GM21381 (cell line): Measurements from ENCODE around the gene SPR.
A peak's percentile ranks its signal among the peaks of the same experiment; 100 is the strongest.

Experiments used
- ATAC-seq: cut with Tn5 transposase; IDR thresholded peaks from one replicate; pipeline ENCODE4 v1.9.1; 2021; ENCODE audit warnings: mild to moderate bottlenecking, moderate library complexity; ENCODE audit not compliant: unreplicated experiment

SPR gene

GRCh38 chr2:72915320-72915906, 28.2 kb downstream of the SPR start:
- ATAC-seq: no peak

- ATAC-seq: peak; percentile 55
These were observed 28.9 kb downstream of the SPR start for GRCh38 chr2:72915907-72916742.

- ATAC-seq: peak; percentile 0
These were observed 29.5 kb downstream of the SPR start for GRCh38 chr2:72916743-72917137.

GRCh38 chr2:72917138-72917876, 30.1 kb downstream of the SPR start, which contains the start of gene EMX1:
Gene EMX1 (plus strand): TSS chr2:72917519. CDS start chr2:72917853, 334 bp downstream.
- ATAC-seq: peak; percentile 37

GRCh38 chr2:72917877-72918553, 30.8 kb downstream of the SPR start:
- no peak for ATAC-seq

GRCh38 chr2:72919414-72920317, 32.5 kb downstream of the SPR start:
- ATAC-seq: no peak

- ATAC-seq: no peak
These were observed 33.3 kb downstream of the SPR start for GRCh38 chr2:72920318-72921087.

- no peak for ATAC-seq
These were observed 34.1 kb downstream of the SPR start for GRCh38 chr2:72921088-72921851.

GRCh38 chr2:72921853-72922252, 34.6 kb downstream of the SPR start:
- ATAC-seq: no peak

GRCh38 chr2:72923833-72924352, 36.7 kb downstream of the SPR start:
- ATAC-seq: no peak

- ATAC-seq: no peak
These were observed 37.4 kb downstream of the SPR start for GRCh38 chr2:72924353-72925240.

GRCh38 chr2:72925328-72925943, 38.2 kb downstream of the SPR start:
- no peak for ATAC-seq

GRCh38 chr2:72926368-72926767, 39.2 kb downstream of the SPR start:
- no peak for ATAC-seq

- no peak for ATAC-seq
These were observed 39.7 kb downstream of the SPR start for GRCh38 chr2:72926811-72927465.

- ATAC-seq: no peak
These were observed 40.7 kb downstream of the SPR start for GRCh38 chr2:72927619-72928550.
